BLaER1 treated with 17β-estradiol and CSF1 and Interleukin-3, amounts not matched to agents 10 nM and 100 nM (cell line): ENCODE results near the gene TP63.
"Not testable (repeated sequence)": the region's sequence is repeated elsewhere in the genome, so short reads cannot be mapped to it uniquely, and the experiment has no call there.

Source experiments
- H3K27ac ChIP-seq, 11 experiments: shearing (Covaris generic); formaldehyde crosslinking; 2 replicates each; pipeline ENCODE4 v1.8.1; 2022
- H3K27me3 ChIP-seq, 11 experiments: shearing (Covaris generic); formaldehyde crosslinking; 2 replicates each; pipeline ENCODE4 v1.8.1; 2022
- H3K36me3 ChIP-seq, 11 experiments: shearing (Covaris generic); formaldehyde crosslinking; 2 replicates each; pipeline ENCODE4 v1.8.1; 2022
- H3K4me1 ChIP-seq, 10 experiments: shearing (Covaris generic); formaldehyde crosslinking; 2 replicates each; pipeline ENCODE4 v1.8.1; 2022
- H3K4me2 ChIP-seq, 11 experiments: shearing (Covaris generic); formaldehyde crosslinking; 2 replicates each; pipeline ENCODE4 v1.8.1; 2022
- H3K4me3 ChIP-seq, 10 experiments: shearing (Covaris generic); formaldehyde crosslinking; 2 replicates each; pipeline ENCODE4 v1.8.1; 2022
- H3K9ac ChIP-seq, 11 experiments: shearing (Covaris generic); formaldehyde crosslinking; 2 replicates each; pipeline ENCODE4 v1.8.1; 2022
- H3K9me3 ChIP-seq, 11 experiments: shearing (Covaris generic); formaldehyde crosslinking; replicated peaks in 1 of 11; 2 replicates each; pipeline ENCODE4 v1.8.1; 2022
- H4K20me1 ChIP-seq, 11 experiments: shearing (Covaris generic); formaldehyde crosslinking; 2 replicates each; pipeline ENCODE4 v1.8.1; 2022
- Cebpa-rat ChIP-seq, 11 experiments: shearing (Covaris generic); IDR thresholded peaks; 2 replicates each; pipeline ENCODE4 v1.8.1; 2022

TP63 gene

GRCh38 chr3:189728915-189729314, 97.7 kb downstream of the TP63 start:
- Histone ChIP-seq H3K27ac (no peak overlapping the region), H3K9ac (no peak overlapping the region), H4K20me1 (no peaks in the 10 kb centered on the region), H3K9me3 (no peaks in the 10 kb centered on the region), H3K27me3 (no peaks in the 10 kb centered on the region), H3K4me3 (no peak overlapping the region), H3K36me3 (no peaks in the 10 kb centered on the region), H3K4me1 (no peaks in the 10 kb centered on the region), H3K4me2 (no peak overlapping the region)
- TF ChIP-seq Cebpa-rat (IDR thresholded peaks at IDR 0.05) = no peak

GRCh38 chr3:189734061-189734460, 102.9 kb downstream of the TP63 start:
- H3K36me3 ChIP-seq = no peaks in the 10 kb centered on the region

GRCh38 chr3:189735913-189736312, 104.7 kb downstream of the TP63 start:
- Histone ChIP-seq H3K9ac (no peak overlapping the region), H4K20me1 (no peaks in the 10 kb centered on the region), H3K9me3 (no peaks in the 10 kb centered on the region), H3K4me1 (no peaks in the 10 kb centered on the region), H3K27ac (no peak overlapping the region), H3K36me3 (no peaks in the 10 kb centered on the region), H3K4me2 (no peak overlapping the region), H3K4me3 (no peak overlapping the region), H3K27me3 (no peaks in the 10 kb centered on the region)
- no peak for TF ChIP-seq Cebpa-rat (IDR thresholded peaks at IDR 0.05)

More at GRCh38 chr3:189734061-189734460, 102.9 kb downstream of the TP63 start:
- Histone ChIP-seq H3K27me3 (no peaks in the 10 kb centered on the region), H3K27ac (no peak overlapping the region), H3K9me3 (no peaks in the 10 kb centered on the region), H3K4me1 (no peaks in the 10 kb centered on the region), H4K20me1 (no peaks in the 10 kb centered on the region), H3K4me3 (no peak overlapping the region), H3K4me2 (no peak overlapping the region), H3K9ac (no peak overlapping the region)
- no peak for TF ChIP-seq Cebpa-rat (IDR thresholded peaks at IDR 0.05)

- H3K27me3 ChIP-seq = no peaks in the 10 kb centered on the region
- no peaks in the 10 kb centered on the region for H3K4me1 ChIP-seq
- H3K4me3 ChIP-seq = no peak overlapping the region
- no peaks in the 10 kb centered on the region for H3K9me3 ChIP-seq
- no peak overlapping the region for H3K27ac ChIP-seq
- no peak overlapping the region for H3K4me2 ChIP-seq
- no peak overlapping the region for H3K9ac ChIP-seq
- H4K20me1 ChIP-seq = no peaks in the 10 kb centered on the region
- no peak for TF ChIP-seq Cebpa-rat (IDR thresholded peaks at IDR 0.05)
- H3K36me3 ChIP-seq = no peaks in the 10 kb centered on the region
These were observed 105.9 kb downstream of the TP63 start for GRCh38 chr3:189737071-189737470.

GRCh38 chr3:189737619-189738018, 106.4 kb downstream of the TP63 start:
- Histone ChIP-seq H3K9me3 (no peaks in the 10 kb centered on the region), H3K4me1 (no peaks in the 10 kb centered on the region), H3K36me3 (no peaks in the 10 kb centered on the region), H3K27me3 (no peaks in the 10 kb centered on the region), H3K4me2 (no peak overlapping the region), H3K4me3 (no peak overlapping the region), H4K20me1 (no peaks in the 10 kb centered on the region), H3K27ac (no peak overlapping the region), H3K9ac (no peak overlapping the region)
- no peak for TF ChIP-seq Cebpa-rat (IDR thresholded peaks at IDR 0.05)

- Histone ChIP-seq H3K4me2 (no peak overlapping the region), H3K9me3 (peaks cover 7 to 9% (median 8%) of the 10 kb centered on the region in 11 experiments; a peak in 21 of 22 replicates), H3K9ac (no peak overlapping the region), H3K4me1 (no peaks in the 10 kb centered on the region), H3K36me3 (peaks cover 0 to 6% (median 0%) of the 10 kb centered on the region in 11 experiments; a peak in 5 of 22 replicates), H3K27ac (no peak overlapping the region), H3K27me3 (no peaks in the 10 kb centered on the region), H3K4me3 (no peak overlapping the region), H4K20me1 (no peaks in the 10 kb centered on the region)
- TF ChIP-seq Cebpa-rat (IDR thresholded peaks at IDR 0.05) = no peak
These were observed 108.2 kb downstream of the TP63 start for GRCh38 chr3:189739378-189739777.

- Histone ChIP-seq H3K27ac (no peak overlapping the region), H3K4me1 (no peaks in the 10 kb centered on the region), H3K36me3 (peaks cover 0 to 12% (median 0%) of the 10 kb centered on the region in 11 experiments; a peak in 6 of 22 replicates), H3K9me3 (peaks cover 14 to 17% (median 16%) of the 10 kb centered on the region in 11 experiments), H4K20me1 (no peaks in the 10 kb centered on the region), H3K4me3 (no peak overlapping the region), H3K4me2 (no peak overlapping the region), H3K9ac (no peak overlapping the region), H3K27me3 (no peaks in the 10 kb centered on the region)
- TF ChIP-seq Cebpa-rat (IDR thresholded peaks at IDR 0.05) = no peak
These were observed 109.0 kb downstream of the TP63 start for GRCh38 chr3:189740156-189740555.

- peaks cover 19 to 28% (median 22%) of the 10 kb centered on the region in 11 experiments for H3K9me3 ChIP-seq
- no peak overlapping the region for H3K27ac ChIP-seq
- no peak overlapping the region for H3K9ac ChIP-seq
- H4K20me1 ChIP-seq = no peaks in the 10 kb centered on the region
- no peak overlapping the region for H3K4me3 ChIP-seq
- TF ChIP-seq Cebpa-rat (IDR thresholded peaks at IDR 0.05) = no peak
- peaks cover 0 to 11% (median 0%) of the 10 kb centered on the region in 10 experiments; a peak in 3 of 20 replicates for H3K4me1 ChIP-seq
- H3K36me3 ChIP-seq = peaks cover 0 to 12% (median 0%) of the 10 kb centered on the region in 11 experiments; a peak in 6 of 22 replicates
- H3K27me3 ChIP-seq = no peaks in the 10 kb centered on the region
- no peak overlapping the region for H3K4me2 ChIP-seq
These were observed 113.0 kb downstream of the TP63 start for GRCh38 chr3:189744235-189744634.

- peaks cover 0 to 11% (median 0%) of the 10 kb centered on the region in 10 experiments; a peak in 3 of 20 replicates for H3K4me1 ChIP-seq
- H3K9ac ChIP-seq = no peak overlapping the region
- H3K9me3 ChIP-seq = peaks cover 19 to 28% (median 22%) of the 10 kb centered on the region in 11 experiments
- no peaks in the 10 kb centered on the region for H3K27me3 ChIP-seq
- no peaks in the 10 kb centered on the region for H4K20me1 ChIP-seq
- TF ChIP-seq Cebpa-rat (IDR thresholded peaks at IDR 0.05) = no peak
- H3K4me2 ChIP-seq = no peak overlapping the region
- H3K36me3 ChIP-seq = peaks cover 0 to 12% (median 0%) of the 10 kb centered on the region in 11 experiments; a peak in 6 of 22 replicates
- no peak overlapping the region for H3K27ac ChIP-seq
- no peak overlapping the region for H3K4me3 ChIP-seq
These were observed 114.4 kb downstream of the TP63 start for GRCh38 chr3:189745622-189746021.

GRCh38 chr3:189748046-189748445, 116.9 kb downstream of the TP63 start:
- Histone ChIP-seq H3K9ac (no peak overlapping the region), H3K27ac (no peak overlapping the region), H3K4me1 (peaks cover 0 to 11% (median 0%) of the 10 kb centered on the region in 10 experiments; a peak in 3 of 20 replicates), H4K20me1 (no peaks in the 10 kb centered on the region), H3K4me2 (no peak overlapping the region), H3K4me3 (no peak overlapping the region), H3K27me3 (no peaks in the 10 kb centered on the region), H3K9me3 (peaks cover 19 to 28% (median 22%) of the 10 kb centered on the region in 11 experiments), H3K36me3 (peaks cover 0 to 12% (median 0%) of the 10 kb centered on the region in 11 experiments; a peak in 6 of 22 replicates)
- TF ChIP-seq Cebpa-rat (IDR thresholded peaks at IDR 0.05) = no peak

GRCh38 chr3:189750972-189751371, 119.8 kb downstream of the TP63 start:
- not testable (repeated sequence) for H3K9me3 ChIP-seq, H3K27me3 ChIP-seq, H3K4me2 ChIP-seq

More at GRCh38 chr3:189750972-189751371, 119.8 kb downstream of the TP63 start:
- not testable (repeated sequence) for H4K20me1 ChIP-seq, H3K9ac ChIP-seq, H3K36me3 ChIP-seq, H3K27ac ChIP-seq, H3K4me3 ChIP-seq
- peaks cover 0 to 11% (median 0%) of the 10 kb centered on the region in 10 experiments; a peak in 3 of 20 replicates for H3K4me1 ChIP-seq
